Erythroblast (primary cell): ENCODE measurements around the gene MED25.

Experiments used
- GATA1 ChIP-seq: IDR thresholded peaks from 2 replicates; pipeline ENCODE4 v1.6.1; 2011; ENCODE audit warnings: low read depth, mild to moderate bottlenecking, control low read depth, low read length, moderate library complexity
- POLR2A ChIP-seq: IDR thresholded peaks from 2 replicates; pipeline ENCODE4 v1.6.1; 2011; ENCODE audit warnings: mild to moderate bottlenecking, low read length

DNA sequence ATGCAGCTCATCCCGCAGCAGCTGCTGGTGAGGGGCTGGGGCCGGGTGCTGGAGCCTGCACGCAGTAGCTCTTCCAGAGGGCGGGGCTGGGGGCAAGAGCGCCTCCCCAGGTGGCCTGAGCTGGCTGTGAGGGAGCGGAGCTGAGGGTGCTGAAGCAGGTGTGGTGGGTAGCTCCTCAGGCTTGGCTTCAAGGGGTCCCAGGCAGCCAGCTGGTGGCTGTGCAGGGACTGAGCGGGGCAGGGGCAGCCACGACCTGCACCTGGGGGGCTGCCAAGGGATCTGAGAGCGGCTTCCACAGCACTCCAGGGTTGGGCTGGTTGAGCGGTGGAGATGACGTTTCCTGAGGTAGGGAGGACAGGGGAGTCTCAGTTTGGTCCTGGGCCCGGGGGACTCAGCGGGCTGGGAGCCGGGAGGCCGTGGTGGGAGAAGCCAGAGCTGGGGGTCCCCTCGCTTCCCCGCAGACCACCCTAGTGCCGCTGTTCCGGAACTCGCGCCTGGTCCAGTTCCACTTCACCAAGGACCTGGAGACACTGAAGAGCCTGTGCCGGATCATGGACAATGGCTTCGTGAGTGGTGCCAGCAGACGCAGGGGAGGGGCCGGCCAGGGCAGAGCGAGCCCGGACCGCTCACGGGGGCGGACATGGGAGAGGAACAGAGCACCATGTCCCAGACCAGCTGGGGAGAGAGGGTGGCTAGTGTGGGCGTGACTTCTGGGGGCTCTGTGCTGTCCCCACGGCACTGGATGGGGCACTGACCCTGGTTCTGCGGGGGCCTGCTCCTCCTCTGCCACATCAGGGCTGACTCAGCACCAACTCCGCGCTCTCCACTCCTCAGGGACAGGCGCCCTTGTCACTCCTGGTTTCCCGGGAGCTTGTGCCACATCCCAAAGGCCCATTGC lies 40.2 kb downstream of the MED25 start:
- TF ChIP-seq POLR2A (no peak), GATA1 (no peak)
